HPDE6-E6E7 (cell line): ENCODE results near the gene APBA2.

Source experiments
- DNase-seq: peaks from one replicate; pipeline ENCODE4 v3.0.0; 2011; ENCODE audit warnings: missing footprints; ENCODE audit errors: extremely low spot score

The APBA2 gene

DNA sequence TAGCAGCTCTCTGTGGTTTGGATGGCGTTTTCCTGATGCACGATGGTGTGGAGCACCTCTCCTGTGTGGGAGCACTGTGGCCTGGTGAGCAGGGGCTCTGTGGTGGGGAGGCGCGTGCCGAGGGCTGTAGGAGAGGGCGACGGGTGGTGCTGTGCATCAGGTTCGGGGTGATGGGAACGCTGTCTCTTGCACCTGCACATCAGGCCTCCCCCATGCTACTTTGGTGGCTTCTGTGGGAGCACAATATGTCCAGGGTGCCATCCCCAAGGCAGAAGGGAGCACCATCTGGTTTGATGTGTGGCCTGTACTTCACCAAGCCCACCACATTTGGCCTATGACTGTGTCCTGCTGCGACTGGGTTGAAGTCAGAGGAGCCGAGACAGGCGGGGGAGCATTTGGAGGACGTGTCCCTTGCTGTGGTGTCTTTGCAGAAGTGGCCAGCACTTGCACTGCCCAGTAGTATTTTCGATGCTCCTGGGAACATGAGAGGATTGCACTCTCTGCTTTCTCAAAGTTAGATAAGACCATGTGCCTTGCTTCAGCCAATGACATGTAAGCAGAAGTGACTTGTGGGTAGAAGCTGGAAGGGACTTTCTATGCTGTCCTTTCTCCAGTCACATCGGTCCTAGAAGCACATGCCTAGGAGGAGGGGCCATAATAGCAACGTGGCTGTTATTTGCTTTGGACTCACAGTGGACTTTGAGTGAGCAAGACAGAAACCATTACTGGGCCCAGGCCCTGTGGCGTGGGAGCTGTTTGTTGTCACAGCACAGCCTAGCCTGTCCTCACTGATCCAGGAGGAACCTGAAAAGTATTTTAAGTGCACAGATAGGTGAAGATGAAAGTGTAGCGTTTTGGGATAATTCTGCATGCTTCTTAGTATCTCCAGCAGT is 72.1 kb downstream of the APBA2 start:
- DNase-seq, result no peak

DNA sequence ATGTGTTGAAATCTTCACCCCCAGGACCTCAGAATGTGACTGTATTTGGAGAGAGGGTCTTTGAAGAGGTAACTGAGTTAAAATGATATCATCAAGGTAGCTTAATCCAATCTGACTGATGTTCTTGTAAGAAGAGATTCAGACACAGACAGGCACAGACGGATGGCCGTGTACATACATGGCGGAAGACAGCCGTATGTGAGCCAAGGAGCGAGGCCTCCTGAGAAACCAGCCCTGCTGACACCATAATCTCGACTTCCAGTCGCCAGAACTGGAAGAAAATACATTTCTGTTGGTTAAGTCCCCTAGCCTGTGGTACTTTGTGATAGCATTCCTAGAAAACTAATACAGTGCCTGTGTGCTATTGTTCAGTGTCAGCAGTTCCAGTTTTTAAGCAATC is 73.6 kb downstream of the APBA2 start:
- no peak for DNase-seq

DNA sequence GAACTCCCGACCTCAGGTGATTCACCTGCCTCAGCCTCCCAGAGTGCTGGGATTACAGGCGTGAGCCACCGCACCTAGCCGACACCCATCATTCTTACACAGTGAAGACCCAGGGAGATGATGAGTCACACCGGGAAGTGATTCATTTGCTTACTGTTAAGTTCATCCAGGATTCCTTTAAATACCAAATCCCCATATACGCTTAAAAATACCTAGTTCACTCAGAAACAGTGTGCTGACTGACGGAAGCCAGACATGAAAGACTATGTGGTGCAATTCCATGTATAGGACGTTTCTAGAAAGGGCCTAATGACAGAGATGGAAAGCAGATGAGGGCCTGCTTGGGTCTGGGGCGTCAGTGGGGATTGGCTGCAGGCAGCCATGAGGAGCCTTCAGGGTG is 75.2 kb downstream of the APBA2 start:
- peak; percentile 51 for DNase-seq

- DNase-seq, result no peak
These were observed 75.6 kb downstream of the APBA2 start for GRCh38 chr15:28961391-28961790.

DNA sequence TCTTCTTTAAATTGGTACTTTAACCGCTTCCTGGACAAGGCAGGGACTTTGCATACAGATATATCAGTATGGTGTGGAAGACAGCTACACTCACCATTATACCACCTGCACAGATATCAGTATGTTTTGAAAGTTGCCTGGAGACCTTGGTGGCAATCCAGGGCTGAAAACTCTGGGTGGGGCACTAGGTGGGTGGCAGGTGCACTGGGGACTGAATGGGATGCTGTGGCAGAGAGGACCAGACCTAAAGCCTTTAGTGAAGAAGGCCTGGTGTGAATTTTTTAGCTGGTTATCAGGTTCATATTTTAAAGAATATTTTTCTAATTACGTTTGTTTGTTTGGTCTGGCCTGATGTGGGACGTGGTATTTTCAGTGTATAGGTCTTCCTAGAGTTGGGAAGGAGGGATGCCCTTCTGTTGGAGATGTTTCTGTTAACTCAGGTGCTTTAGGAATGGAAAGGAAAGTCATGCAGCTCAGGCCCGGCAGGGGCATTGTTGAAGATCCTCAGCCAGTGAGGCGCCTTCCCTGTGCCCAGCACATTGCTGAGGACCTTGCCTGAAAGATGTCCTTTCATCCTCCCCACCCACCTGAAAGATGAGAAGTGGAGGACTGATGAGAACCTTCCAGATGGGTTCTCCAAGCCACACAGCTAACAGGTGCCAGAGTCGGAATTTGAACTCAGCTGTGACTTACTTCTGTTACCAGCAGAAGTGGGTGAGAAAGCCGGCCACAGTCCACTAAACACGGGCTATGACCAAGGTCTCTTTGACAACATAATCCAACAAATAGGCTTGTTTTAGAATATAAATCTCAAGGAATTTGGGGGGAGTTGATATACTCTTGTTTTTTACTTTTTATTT is 77.3 kb downstream of the APBA2 start:
- DNase-seq, result no peak

- no peak for DNase-seq
These were observed 77.9 kb downstream of the APBA2 start for GRCh38 chr15:28963711-28964081.

DNA sequence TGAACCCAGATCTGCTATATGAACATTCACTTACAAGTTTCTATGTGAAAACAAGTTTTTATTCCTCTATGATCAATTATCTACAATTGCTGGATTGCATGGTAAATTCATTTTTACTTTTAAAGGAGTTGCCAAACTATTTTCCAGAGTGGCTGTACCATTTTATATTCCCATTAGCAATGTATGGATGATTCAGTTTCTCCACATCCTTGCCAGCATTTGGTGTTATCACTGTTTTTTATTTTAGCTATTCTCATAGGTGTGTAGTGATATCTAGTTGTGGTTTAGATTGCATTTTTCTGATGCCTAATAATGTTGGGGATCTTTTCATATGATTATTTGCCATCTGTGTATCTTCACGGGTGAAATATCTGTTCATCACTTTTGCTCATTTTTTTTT is 78.3 kb downstream of the APBA2 start:
- DNase-seq, result no peak

GRCh38 chr15:28967066-28967465 is 81.3 kb downstream of the APBA2 start:
- DNase-seq, result no peak

DNA sequence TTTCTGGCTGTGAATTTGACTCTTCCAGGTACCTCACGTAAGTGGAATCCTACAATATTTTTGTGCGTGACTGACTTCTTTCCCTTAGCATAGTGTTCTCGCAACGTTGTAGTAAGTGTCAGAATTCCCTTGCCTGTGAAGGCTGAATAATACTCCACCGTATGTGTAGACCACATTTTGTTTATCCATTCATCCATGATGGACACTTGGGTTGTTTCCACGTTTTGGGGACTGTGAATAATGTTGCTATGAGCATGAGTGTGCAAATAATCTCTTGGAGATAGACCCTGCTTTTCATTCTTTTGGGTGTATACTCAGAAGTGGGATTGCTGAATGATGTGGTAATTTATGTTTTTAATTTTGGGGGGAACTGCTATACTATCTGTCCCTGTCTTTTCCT is 82.2 kb downstream of the APBA2 start:
- no peak for DNase-seq

DNA sequence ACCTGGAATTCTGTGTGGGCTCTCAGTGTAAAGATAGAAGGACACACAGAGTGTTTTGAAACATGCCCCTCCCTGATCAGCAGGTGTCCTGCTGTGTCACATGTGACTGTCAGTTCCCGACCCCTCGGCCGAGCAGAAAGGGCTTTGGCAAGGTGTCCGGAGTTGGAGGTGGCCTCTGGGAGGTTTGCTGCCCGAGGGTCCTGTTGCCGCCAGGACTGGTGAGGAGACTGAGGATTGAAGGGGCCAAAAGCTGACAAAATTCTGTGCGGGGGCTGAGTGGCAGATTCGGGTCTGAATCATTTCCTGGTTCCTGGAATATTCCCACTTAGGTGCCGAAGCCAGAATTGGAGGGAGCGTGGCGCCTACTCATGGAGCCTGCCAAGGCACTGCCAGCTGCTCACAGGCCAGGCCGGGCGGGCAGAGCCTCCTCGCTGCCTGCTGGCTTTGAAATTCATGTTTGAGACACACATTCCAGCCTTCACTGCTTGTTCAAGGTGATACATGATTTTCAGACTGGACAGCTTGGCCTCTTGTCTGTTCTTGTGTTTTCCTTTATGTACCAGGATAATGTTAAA is 83.8 kb downstream of the APBA2 start:
- DNase-seq, result no peak

DNA sequence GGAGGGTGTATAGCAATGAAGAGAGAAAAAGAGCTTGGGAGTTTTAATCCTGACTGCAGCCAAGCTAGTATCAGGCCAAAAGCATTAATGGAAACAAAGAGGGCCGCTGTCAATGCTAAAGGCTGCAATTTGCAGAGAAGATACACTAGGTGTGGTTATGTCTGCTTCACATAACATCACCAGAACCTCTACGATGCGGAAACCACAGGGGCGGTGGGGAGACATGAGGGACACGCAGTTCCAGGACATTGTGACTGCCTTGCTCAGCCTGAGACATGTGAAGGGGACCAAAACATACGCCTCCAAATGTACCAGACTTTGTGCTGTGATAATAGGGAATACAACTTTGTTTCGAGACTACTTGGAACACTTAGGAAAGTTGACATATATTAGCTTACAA is 88.4 kb downstream of the APBA2 start:
- no peak for DNase-seq

DNA sequence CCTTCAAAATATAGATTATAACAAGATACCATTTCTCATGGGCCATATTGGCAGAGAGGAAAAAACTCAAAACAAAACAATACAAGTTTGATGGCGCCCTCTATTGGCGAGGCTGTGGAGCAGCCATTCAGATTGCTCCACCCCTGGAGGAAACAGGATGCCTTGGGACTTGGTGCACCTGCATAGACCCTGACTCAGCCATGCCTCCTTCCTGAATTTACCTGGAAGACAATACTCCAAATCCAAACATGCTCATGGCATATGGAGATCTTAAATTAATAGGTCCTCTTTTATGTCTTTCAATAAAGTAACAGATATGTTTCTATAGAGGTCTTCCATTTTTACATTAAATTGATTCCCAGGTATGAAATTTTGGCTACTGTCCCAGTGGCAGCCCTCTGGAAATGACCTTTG is 90.0 kb downstream of the APBA2 start:
- peak; percentile 55 for DNase-seq

GRCh38 chr15:28977377-28978010 is 91.7 kb downstream of the APBA2 start:
- DNase-seq, result peak; percentile 98

- DNase-seq, result no peak
These were observed 92.2 kb downstream of the APBA2 start for GRCh38 chr15:28978011-28978378.

DNA sequence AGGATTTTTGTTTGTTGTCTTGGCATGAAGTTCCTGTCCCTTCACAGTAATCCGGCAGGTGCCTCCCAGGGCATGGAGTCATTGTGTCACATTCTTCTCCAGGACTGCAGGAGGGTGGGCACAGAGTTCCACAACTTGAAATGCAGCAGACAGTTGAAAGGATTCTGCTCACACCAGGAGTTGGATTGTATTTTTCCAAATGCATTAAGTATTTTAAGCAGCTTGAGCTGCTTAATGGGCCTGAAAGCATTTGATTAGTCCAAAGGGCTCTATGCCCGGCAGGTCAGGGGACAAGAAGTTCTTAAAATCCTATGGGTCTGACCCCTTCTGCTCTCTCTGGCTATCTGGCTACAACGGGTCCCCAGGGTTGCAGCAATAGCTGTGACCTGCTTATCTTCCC is 92.9 kb downstream of the APBA2 start:
- DNase-seq, result no peak

GRCh38 chr15:28979208-28979841 is 93.6 kb downstream of the APBA2 start:
- DNase-seq, result no peak

DNA sequence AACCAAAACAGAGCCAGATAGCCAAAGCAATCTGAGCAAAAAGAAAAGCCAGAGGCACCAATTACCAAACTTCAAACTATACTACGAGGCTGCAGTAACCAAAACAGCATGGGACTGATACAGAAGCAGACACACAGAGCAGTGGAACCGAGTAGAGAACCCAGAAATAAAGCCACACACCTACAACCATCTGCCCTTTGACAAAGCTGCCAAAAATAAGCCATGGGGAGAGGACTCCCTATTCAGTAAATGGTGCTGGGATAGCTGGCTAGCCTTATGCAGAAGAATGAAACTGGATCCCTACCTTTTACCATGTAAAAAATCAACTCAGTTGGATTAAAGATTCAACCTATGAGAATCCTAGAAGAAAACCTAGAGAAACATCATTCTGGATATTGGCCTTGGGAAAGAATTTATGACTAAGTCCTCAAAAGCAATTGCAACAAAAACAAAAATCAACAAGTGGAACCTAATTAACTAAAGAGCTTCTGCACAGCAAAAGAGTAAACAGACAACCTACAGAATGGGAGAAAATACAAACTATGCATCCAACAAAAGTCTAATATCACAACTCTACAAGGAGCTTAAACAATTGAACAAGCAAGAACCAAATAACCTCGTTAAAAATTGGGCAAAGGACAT is 95.1 kb downstream of the APBA2 start:
- no peak for DNase-seq

DNA sequence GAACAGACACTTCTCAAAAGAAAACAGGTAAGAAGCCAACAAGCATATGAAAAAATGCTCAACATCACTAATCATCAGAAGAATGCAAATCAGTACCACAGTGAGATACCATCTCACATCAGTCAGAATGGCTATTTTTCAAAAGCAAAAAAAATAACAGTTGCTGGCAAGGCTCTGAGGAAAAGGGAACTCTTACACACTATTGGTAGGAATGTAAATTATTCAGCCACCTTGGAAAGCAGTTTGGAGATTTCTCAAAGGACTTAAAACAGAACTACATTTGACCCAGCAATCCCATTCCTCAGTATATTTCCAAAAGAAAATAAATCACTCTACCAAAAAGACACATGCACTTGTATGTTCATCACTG is 95.6 kb downstream of the APBA2 start:
- no peak for DNase-seq

DNA sequence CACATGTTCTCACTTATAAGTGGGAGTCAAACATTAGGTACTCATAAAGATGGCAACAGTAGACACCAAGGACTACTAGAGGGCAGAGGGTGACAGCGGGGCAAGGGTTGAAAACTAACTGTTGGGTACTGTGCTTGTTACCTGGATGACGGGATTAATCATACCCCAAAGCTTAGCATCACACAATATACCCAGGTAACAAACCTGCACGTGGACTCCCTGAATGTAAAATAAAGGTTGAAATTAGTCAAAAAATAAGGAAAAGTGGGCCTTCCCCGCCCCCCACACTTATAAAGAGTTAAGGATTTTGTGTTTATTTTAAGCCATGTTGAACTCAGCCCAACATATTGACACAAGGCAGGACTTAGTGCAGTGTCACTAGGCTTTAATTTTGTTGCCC is 96.1 kb downstream of the APBA2 start:
- no peak for DNase-seq

DNA sequence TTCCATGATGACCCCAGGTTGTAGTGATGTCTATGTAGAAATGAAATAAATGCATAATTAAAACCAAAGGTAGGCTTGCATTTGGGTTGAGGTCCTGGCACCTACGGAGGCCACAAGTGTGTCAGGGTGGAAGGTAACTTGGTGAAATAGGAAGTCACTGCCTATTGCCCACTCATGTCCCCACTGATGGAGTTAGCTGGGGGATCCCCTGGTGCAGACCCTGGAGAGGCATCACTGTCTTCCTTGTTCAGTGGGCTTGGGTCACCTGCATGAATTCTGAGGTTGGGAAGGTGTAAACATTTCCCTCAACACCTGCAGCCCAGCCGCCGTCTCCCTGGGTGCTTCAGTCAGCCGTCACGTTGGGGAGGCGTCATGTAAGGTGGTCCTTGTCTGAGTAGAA is 97.1 kb downstream of the APBA2 start:
- DNase-seq, result no peak
